HFF-Myc (cell line): ENCODE measurements around the gene KCTD11.
"Not testable (repeated sequence)": the region's sequence is repeated elsewhere in the genome, so short reads cannot be mapped to it uniquely, and the experiment has no call there.

Experiments used
- DNase-seq: peaks from one replicate; pipeline ENCODE4 v3.0.0-alpha.2; 2011; ENCODE audit warnings: low read depth; ENCODE audit errors: extremely low read depth
- H3K4me3 ChIP-seq: replicated peaks from 2 replicates; pipeline ENCODE4 v1.5.1; 2011; ENCODE audit warnings: low read depth, mild to moderate bottlenecking, control low read depth, low read length
- TF ChIP-seq, protein P1 (sequence below): IDR thresholded peaks from 2 replicates; pipeline ENCODE4 v1.5.1; 2012; ENCODE audit warnings: mild to moderate bottlenecking, low read depth, low read length, control low read depth; ENCODE audit errors: missing control alignments

KCTD11 gene

DNA sequence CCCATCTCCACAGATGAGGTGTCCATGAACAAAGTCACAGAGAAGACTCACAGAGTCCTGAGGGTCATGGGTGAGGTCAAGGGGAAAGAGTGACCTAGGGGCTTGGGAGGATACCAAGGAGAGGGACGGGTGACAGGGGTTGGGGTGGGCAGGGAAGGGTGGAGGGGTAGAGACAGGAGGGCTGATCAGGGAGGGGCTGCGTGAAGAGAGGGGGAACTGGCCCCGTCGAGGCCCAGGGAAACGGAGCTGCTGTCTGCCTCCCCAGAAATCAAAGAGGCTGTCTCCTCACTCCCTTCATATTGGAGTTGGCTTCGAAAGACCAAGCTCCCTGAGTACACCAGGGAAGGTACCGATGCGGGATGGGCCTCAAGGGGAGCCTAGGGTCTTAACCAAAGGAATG lies 3.6 kb downstream of the KCTD11 start:
- TF ChIP-seq, protein P1, sequence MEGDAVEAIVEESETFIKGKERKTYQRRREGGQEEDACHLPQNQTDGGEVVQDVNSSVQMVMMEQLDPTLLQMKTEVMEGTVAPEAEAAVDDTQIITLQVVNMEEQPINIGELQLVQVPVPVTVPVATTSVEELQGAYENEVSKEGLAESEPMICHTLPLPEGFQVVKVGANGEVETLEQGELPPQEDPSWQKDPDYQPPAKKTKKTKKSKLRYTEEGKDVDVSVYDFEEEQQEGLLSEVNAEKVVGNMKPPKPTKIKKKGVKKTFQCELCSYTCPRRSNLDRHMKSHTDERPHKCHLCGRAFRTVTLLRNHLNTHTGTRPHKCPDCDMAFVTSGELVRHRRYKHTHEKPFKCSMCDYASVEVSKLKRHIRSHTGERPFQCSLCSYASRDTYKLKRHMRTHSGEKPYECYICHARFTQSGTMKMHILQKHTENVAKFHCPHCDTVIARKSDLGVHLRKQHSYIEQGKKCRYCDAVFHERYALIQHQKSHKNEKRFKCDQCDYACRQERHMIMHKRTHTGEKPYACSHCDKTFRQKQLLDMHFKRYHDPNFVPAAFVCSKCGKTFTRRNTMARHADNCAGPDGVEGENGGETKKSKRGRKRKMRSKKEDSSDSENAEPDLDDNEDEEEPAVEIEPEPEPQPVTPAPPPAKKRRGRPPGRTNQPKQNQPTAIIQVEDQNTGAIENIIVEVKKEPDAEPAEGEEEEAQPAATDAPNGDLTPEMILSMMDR, result no peak
- DNase-seq, result no peak
- no peak overlapping the region for H3K4me3 ChIP-seq

DNA sequence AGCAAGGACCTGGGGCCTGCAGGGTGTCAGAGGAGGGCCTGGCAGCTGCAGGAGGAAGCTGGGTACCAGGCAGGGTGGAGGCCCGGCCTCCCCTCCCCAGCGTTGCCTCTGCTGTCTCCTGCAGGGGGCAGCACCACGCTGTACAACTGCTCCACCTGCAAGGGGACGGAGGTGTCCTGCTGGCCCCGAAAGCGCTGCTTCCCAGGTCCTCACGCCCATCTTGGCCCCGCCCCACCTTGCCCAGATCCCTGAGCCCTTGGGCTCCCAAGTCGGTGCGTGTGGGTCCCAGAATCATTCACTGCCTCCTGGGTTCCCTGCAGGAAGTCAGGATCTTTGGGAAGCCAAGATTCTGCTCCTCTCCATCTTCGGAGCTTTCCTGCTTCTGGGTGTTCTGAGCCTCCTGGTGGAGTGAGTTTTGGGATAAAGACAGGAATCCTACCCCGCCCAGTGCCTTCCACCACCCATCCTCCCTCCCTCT lies 4.1 kb downstream of the KCTD11 start:
- no peak overlapping the region for H3K4me3 ChIP-seq
- no peak for DNase-seq
- TF ChIP-seq, protein P1, result peak; percentile 83

- TF ChIP-seq, protein P1, result no peak
- no peak overlapping the region for H3K4me3 ChIP-seq
- DNase-seq, result no peak
Observed at GRCh38 chr17:7356756-7357155, 4.8 kb downstream of the KCTD11 start.

DNA sequence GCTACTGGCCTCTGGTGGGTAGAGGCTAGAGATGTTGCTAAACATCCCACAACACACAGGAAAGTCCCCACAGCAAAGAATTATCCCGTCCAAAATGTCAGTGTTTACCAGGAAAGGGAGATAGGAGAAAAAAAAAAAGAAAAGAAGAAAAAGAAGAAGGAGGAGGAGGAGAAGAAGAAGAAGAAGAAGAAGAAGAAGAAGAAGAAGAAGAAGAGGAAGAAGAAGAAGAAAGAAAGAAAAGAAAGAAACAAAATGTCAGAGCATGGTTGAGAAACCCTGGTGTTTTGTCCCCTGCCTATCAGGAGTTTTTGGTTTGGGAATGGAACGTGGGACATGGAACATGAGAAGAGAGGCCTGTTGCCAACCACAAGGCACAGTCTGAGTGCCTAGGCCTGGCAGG lies 5.4 kb downstream of the KCTD11 start:
- TF ChIP-seq, protein P1, result no peak
- no peak overlapping the region for H3K4me3 ChIP-seq
- no peak for DNase-seq

GRCh38 chr17:7361906-7362305 lies 9.9 kb downstream of the KCTD11 start:
- TF ChIP-seq, protein P1, result no peak
- no peak overlapping the region for H3K4me3 ChIP-seq
- DNase-seq, result no peak

- TF ChIP-seq, protein P1, result no peak
- no peak for DNase-seq
- no peak overlapping the region for H3K4me3 ChIP-seq
Observed at GRCh38 chr17:7363311-7363710, 11.3 kb downstream of the KCTD11 start.

DNA sequence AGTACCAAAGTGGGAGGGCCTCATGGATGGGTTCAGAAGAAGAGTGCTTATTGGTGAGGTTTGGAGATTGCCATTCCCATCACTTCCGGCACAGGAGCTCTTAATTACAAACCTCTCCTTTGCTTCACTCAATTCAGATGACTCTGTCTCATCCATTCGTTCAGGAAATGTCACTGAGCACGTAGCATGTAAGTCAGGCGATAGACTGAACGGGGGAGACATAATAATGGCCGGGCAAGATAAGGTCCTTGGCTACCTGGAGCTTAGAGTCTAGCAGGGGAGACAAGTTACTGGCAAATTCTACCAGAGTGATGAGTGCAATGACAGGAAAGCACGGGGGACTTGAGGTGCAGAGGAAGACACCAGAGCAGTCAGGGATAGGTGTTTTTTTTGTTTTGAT lies 14.0 kb downstream of the KCTD11 start:
- not testable (repeated sequence) for H3K4me3 ChIP-seq, DNase-seq
